ENCODE results near the gene IFITM10.

- TF ChIP-seq CTCF (conservative IDR thresholded peaks at IDR 0.05; ENCODE audit: low read depth, low read length): no peak
- no peak for TF ChIP-seq EZH2 (IDR thresholded peaks at IDR 0.05; ENCODE audit: borderline replicate concordance, low read depth, low read length, poor library complexity, severe bottlenecking)
These were observed 8.9 kb upstream of the IFITM10 start for GRCh38 chr11:1759151-1759850.

Measured in A673 (cell line).